IMR-90 (cell line): ENCODE measurements around the gene MAML2. TPM values are rescaled to one million over a fixed set of nuclear protein-coding genes. Genes with fewer than 3 reads are reported as not detected.

Experiments
- ATAC-seq: fragments of 200-7000 bp; cut with Tn5 transposase; 2 replicates; pipeline ENCODE4 v1.9.1; 2020; ENCODE audit warnings: low read depth, mild to moderate bottlenecking, moderate library complexity
- BruUV-seq: library from RNA; stranded (reverse); fragments of 400-500 nt; replicated peaks from 2 replicates; lab custom pipeline; 2021; lab: Mats Ljungman, UMichigan
- CTCF ChIA-PET: fragments of 300-600 bp; formaldehyde crosslinking; extraction: SDS; loops from one replicate; lab custom pipeline; 2021; ENCODE audit warnings: antibody characterized with exemption; lab: Yijun Ruan, JAX
- POLR2A ChIA-PET: fragments of 300-600 bp; sonication (Branson Sonifier 250); formaldehyde crosslinking; loops from one replicate; lab custom pipeline; 2022; ENCODE audit warnings: antibody characterized with exemption; ENCODE audit not compliant: unreplicated experiment; lab: Charles Lee
- DNase-seq: peaks from one replicate; pipeline ENCODE4 v3.0.0; 2013
- H2AFZ ChIP-seq: replicated peaks from 2 replicates; pipeline ENCODE3; 2013; ENCODE audit warnings: low read length, mild to moderate bottlenecking; ENCODE audit not compliant: poor library complexity
- H2AK5ac ChIP-seq: 2 replicates; pipeline ENCODE4 v1.6.1; 2013; ENCODE audit warnings: low read depth, low read length, inconsistent platforms
- H2AK9ac ChIP-seq: replicated peaks from 2 replicates; pipeline ENCODE3; 2013; ENCODE audit warnings: mild to moderate bottlenecking, low read depth, low read length, moderate library complexity; ENCODE audit not compliant: poor library complexity
- H2BK120ac ChIP-seq: 2 replicates; pipeline ENCODE4 v1.6.1; 2013; ENCODE audit warnings: low read depth, low read length, inconsistent platforms
- H2BK15ac ChIP-seq: 3 replicates; pipeline ENCODE4 v1.6.1; 2013; ENCODE audit warnings: low read depth, low read length, inconsistent platforms
- H2BK20ac ChIP-seq: 2 replicates; pipeline ENCODE4 v1.6.1; 2013; ENCODE audit warnings: low read depth, mild to moderate bottlenecking, inconsistent platforms, low read length, moderate library complexity
- H2BK5ac ChIP-seq: 2 replicates; pipeline ENCODE4 v1.6.1; 2013; ENCODE audit warnings: mild to moderate bottlenecking, low read depth, low read length, inconsistent platforms; ENCODE audit not compliant: poor library complexity, severe bottlenecking
- H3K14ac ChIP-seq: replicated peaks from 2 replicates; pipeline ENCODE4 v1.6.1; 2013; ENCODE audit warnings: low read depth, low read length, inconsistent platforms
- H3K18ac ChIP-seq: 2 replicates; pipeline ENCODE4 v1.6.1; 2013; ENCODE audit warnings: low read depth, low read length, control low read depth
- H3K23ac ChIP-seq: 2 replicates; pipeline ENCODE4 v1.6.1; 2013; ENCODE audit warnings: low read depth, low read length, inconsistent platforms
- H3K27ac ChIP-seq: 2 replicates; pipeline ENCODE4 v1.5.1; 2013; ENCODE audit warnings: mild to moderate bottlenecking, control low read depth, low read length; ENCODE audit not compliant: insufficient read depth
- H3K27me3 ChIP-seq: 2 replicates; pipeline ENCODE4 v1.6.1; 2013; ENCODE audit warnings: low read length; ENCODE audit not compliant: control insufficient read depth, insufficient read depth
- H3K36me3 ChIP-seq: 2 replicates; pipeline ENCODE4 v1.6.1; 2013; ENCODE audit warnings: low read length, mixed read lengths; ENCODE audit not compliant: control insufficient read depth, insufficient read depth
- H3K4ac ChIP-seq: 2 replicates; pipeline ENCODE4 v1.6.1; 2013; ENCODE audit warnings: low read depth, low read length, inconsistent platforms
- H3K4me1 ChIP-seq: 2 replicates; pipeline ENCODE4 v1.6.1; 2013; ENCODE audit warnings: low read length, mixed read lengths; ENCODE audit not compliant: control insufficient read depth, insufficient read depth
- H3K4me2 ChIP-seq: 2 replicates; pipeline ENCODE4 v1.6.1; 2013; ENCODE audit warnings: low read depth, mild to moderate bottlenecking, control low read depth, low read length, moderate library complexity
- H3K4me3 ChIP-seq: 2 replicates; pipeline ENCODE4 v1.5.1; 2013; ENCODE audit warnings: low read depth, mild to moderate bottlenecking, control low read depth, low read length, moderate library complexity; ENCODE audit not compliant: insufficient read depth
- H3K56ac ChIP-seq: 2 replicates; pipeline ENCODE4 v1.6.1; 2013; ENCODE audit warnings: low read length, inconsistent platforms; ENCODE audit not compliant: insufficient read depth; ENCODE audit errors: extremely low read depth
- H3K79me1 ChIP-seq, 2 experiments: 2 replicates each; pipeline ENCODE4 v1.6.1; 2013; ENCODE audit warnings: low read length in 2 of 2, inconsistent platforms in 1 of 2, low read depth in 1 of 2
- H3K9ac ChIP-seq: 2 replicates; pipeline ENCODE4 v1.6.1; 2013; ENCODE audit warnings: low read depth, low read length, control low read depth
- H3K9me1 ChIP-seq: 2 replicates; pipeline ENCODE4 v1.6.1; 2013; ENCODE audit warnings: low read length, inconsistent platforms; ENCODE audit not compliant: insufficient read depth
- H3K9me3 ChIP-seq: 2 replicates; pipeline ENCODE4 v1.6.1; 2013; ENCODE audit warnings: low read length; ENCODE audit not compliant: control insufficient read depth, insufficient read depth
- H4K20me1 ChIP-seq: 2 replicates; pipeline ENCODE4 v1.6.1; 2013; ENCODE audit warnings: low read length, inconsistent platforms; ENCODE audit not compliant: insufficient read depth
- H4K5ac ChIP-seq: 2 replicates; pipeline ENCODE4 v1.6.1; 2013; ENCODE audit warnings: mild to moderate bottlenecking, low read depth, low read length, control low read depth
- H4K8ac ChIP-seq, 2 experiments: 2 replicates each; pipeline ENCODE4 v1.6.1; 2013; ENCODE audit warnings: low read depth in 2 of 2, low read length in 2 of 2, control low read depth in 1 of 2, inconsistent platforms in 1 of 2
- H4K91ac ChIP-seq: 2 replicates; pipeline ENCODE4 v1.6.1; 2013; ENCODE audit warnings: low read depth, low read length, inconsistent platforms; ENCODE audit not compliant: insufficient read depth
- BHLHE40 ChIP-seq: fragments of 150-350 bp; IDR thresholded peaks from 2 replicates; pipeline ENCODE4 v1.6.1; 2016; ENCODE audit warnings: mild to moderate bottlenecking, low read depth, low read length
- CEBPB ChIP-seq: IDR thresholded peaks from 2 replicates; pipeline ENCODE4 v1.6.1; 2012; ENCODE audit warnings: low read depth, low read length, improper control_type of control experiment
- CHD1 ChIP-seq: IDR thresholded peaks from 2 replicates; pipeline ENCODE4 v1.6.1; 2012; ENCODE audit warnings: low read depth, low read length, improper control_type of control experiment
- MAFK ChIP-seq: IDR thresholded peaks from 2 replicates; pipeline ENCODE4 v1.6.1; 2012; ENCODE audit warnings: low read depth, low read length, improper control_type of control experiment
- MAZ ChIP-seq: IDR thresholded peaks from 2 replicates; pipeline ENCODE4 v1.6.1; 2012; ENCODE audit warnings: low read depth, mild to moderate bottlenecking, low read length, improper control_type of control experiment, moderate library complexity, borderline replicate concordance
- MXI1 ChIP-seq: IDR thresholded peaks from 2 replicates; pipeline ENCODE4 v1.6.1; 2012; ENCODE audit warnings: low read depth, mild to moderate bottlenecking, low read length, moderate library complexity, borderline replicate concordance
- NFE2L2 ChIP-seq: fragments of 150-350 bp; IDR thresholded peaks from 2 replicates; pipeline ENCODE4 v1.6.1; 2016; ENCODE audit warnings: low read depth, mild to moderate bottlenecking, low read length
- POLR2A ChIP-seq: IDR thresholded peaks from 2 replicates; pipeline ENCODE4 v1.6.1; 2012; ENCODE audit warnings: mild to moderate bottlenecking, low read depth, low read length
- RAD21 ChIP-seq: IDR thresholded peaks from 2 replicates; pipeline ENCODE4 v1.6.1; 2012; ENCODE audit warnings: low read length, improper control_type of control experiment
- RCOR1 ChIP-seq: IDR thresholded peaks from 2 replicates; pipeline ENCODE4 v1.6.1; 2012; ENCODE audit warnings: mild to moderate bottlenecking, low read length, improper control_type of control experiment; ENCODE audit not compliant: insufficient replicate concordance
- RFX5 ChIP-seq: IDR thresholded peaks from 2 replicates; pipeline ENCODE4 v1.8.0; 2012; ENCODE audit warnings: low read depth, mild to moderate bottlenecking, low read length, moderate library complexity
- SMC3 ChIP-seq: fragments of 150-350 bp; IDR thresholded peaks from 2 replicates; pipeline ENCODE4 v1.6.1; 2016; ENCODE audit warnings: low read depth, mild to moderate bottlenecking, antibody characterized with exemption, low read length, moderate library complexity
- WGBS, 2 experiments: methylation state at CpG; one replicate each; pipeline versions ENCODE4 v1.1.5 to v1.1.7; 2013; ENCODE audit warnings: missing lambda C conversion rate in 2 of 2; ENCODE audit not compliant: insufficient read length in 1 of 2; ENCODE audit errors: extremely low coverage in 2 of 2; 5-methylcytosine and 5-hydroxymethylcytosine counted together
- dilution Hi-C: fragments of 300-500 bp; cut with HindIII; formaldehyde crosslinking; loops from one replicate; pipeline ENCODE4 v1.14.3; 2018; ENCODE audit warnings: low sequenced_read_pairs; ENCODE audit not compliant: unreplicated experiment
- in situ Hi-C: fragments of 300-500 bp; cut with MboI; formaldehyde crosslinking; loops from 3 replicates; pipeline ENCODE4 v1.14.3; 2019; ENCODE audit warnings: low sequenced_read_pairs, inconsistent platforms, mixed read lengths
- intact Hi-C: fragments of 100-400 bp; cut with micrococcal nuclease; formaldehyde crosslinking; loops from 2 replicates; pipeline ENCODE4 v1.10.0; 2022
- polyA plus RNA-seq, 3 experiments: library from polyadenylated mRNA; depleted of rRNA; stranded (reverse); fragments of >200 nt; gene quantifications; 2 replicates each; pipeline ENCODE4 v1.2.3, GENCODE V29; 2012; ENCODE audit warnings: low replicate concordance in 1 of 3
- total RNA-seq: library from RNA; depleted of rRNA; stranded (reverse); fragments of >200 nt; gene quantifications from 2 replicates; pipeline ENCODE4 v1.2.3, GENCODE V29; 2012
- TF ChIP-seq, protein P1 (sequence below): conservative IDR thresholded peaks from 2 replicates; pipeline ENCODE4 v1.5.1; 2012; ENCODE audit warnings: mild to moderate bottlenecking, low read depth, low read length, improper control_type of control experiment
- TF ChIP-seq, protein P2 (sequence below): fragments of 150-350 bp; IDR thresholded peaks from 2 replicates; pipeline ENCODE4 v1.6.1; 2017; ENCODE audit warnings: mild to moderate bottlenecking, antibody characterized with exemption, low read length, low read depth
- TF ChIP-seq, protein P3 (sequence below): fragments of 150-350 bp; IDR thresholded peaks from 2 replicates; pipeline ENCODE4 v1.6.1; 2016; ENCODE audit warnings: low read depth, mild to moderate bottlenecking, low read length, moderate library complexity, borderline replicate concordance

MAML2 gene
- total and polyA plus RNA-seq, 2 of the 4 experiments (the other 2 are of a cell fraction) = 15.0 to 19.5 TPM

DNA sequence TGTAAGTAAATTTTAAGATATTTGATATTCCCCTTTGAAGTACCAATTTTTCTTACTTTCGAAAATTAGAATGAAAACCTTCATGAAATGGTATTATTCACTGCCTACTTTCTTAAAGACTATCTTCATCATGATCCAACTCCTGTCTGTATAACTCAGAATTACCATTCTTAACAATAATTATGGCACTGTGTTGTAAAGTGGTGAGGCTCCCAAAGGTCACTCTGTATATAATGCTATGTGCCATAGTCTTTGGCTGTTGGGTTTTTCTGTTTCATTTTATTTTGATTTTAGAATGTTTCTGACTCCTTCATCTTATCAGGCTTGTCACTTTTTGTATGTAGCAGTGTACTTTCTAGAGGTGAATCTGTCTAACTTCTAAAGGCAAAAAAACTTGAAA lies 52.4 kb downstream of the MAML2 start:
- Histone ChIP-seq H2BK20ac (no peak overlapping the region), H2AK5ac (no peak overlapping the region), H3K27me3 (no peaks in the 10 kb centered on the region), H3K4me2 (no peak overlapping the region), H3K18ac (no peak overlapping the region), H3K9me1 (peaks cover 2% of the 10 kb centered on the region), H3K4me3 (no peak overlapping the region), H3K79me1 (peaks cover 24 to 55% of the 10 kb centered on the region in 2 experiments), H3K4me1 (peaks cover 1% of the 10 kb centered on the region; the same call in 1 of the 2 replicates), H2BK15ac (no peak overlapping the region), H4K5ac (no peak overlapping the region), H3K4ac (no peak overlapping the region), H3K9me3 (no peaks in the 10 kb centered on the region), H3K23ac (no peak overlapping the region), H2BK5ac (no peak overlapping the region), H2BK120ac (no peak overlapping the region), H4K91ac (no peak overlapping the region), H3K56ac (no peak overlapping the region), H3K9ac (no peak overlapping the region), H3K27ac (no peak overlapping the region), H2AK9ac (no peak overlapping the region), H4K20me1 (peaks cover 9% of the 10 kb centered on the region; the same call in 1 of the 2 replicates), H3K36me3 (peaks cover 2% of the 10 kb centered on the region), H3K14ac (no peak overlapping the region), H4K8ac (no peak overlapping the region), H2AFZ (no peak overlapping the region)
- ChIA-PET CTCF (no interaction called here), POLR2A (no interaction called here)
- WGBS, 2 experiments = no CpG with 5 or more reads among the region's 1 CpG
- DNase-seq (no peak), ATAC-seq (no peak)
- no peak for TF ChIP-seq RFX5
- no peak for TF ChIP-seq RCOR1
- TF ChIP-seq MAFK = no peak
- TF ChIP-seq BHLHE40 = no peak
- no peak for TF ChIP-seq SMC3
- TF ChIP-seq NFE2L2 = no peak
- no peak for TF ChIP-seq MAZ
- TF ChIP-seq, protein P1, sequence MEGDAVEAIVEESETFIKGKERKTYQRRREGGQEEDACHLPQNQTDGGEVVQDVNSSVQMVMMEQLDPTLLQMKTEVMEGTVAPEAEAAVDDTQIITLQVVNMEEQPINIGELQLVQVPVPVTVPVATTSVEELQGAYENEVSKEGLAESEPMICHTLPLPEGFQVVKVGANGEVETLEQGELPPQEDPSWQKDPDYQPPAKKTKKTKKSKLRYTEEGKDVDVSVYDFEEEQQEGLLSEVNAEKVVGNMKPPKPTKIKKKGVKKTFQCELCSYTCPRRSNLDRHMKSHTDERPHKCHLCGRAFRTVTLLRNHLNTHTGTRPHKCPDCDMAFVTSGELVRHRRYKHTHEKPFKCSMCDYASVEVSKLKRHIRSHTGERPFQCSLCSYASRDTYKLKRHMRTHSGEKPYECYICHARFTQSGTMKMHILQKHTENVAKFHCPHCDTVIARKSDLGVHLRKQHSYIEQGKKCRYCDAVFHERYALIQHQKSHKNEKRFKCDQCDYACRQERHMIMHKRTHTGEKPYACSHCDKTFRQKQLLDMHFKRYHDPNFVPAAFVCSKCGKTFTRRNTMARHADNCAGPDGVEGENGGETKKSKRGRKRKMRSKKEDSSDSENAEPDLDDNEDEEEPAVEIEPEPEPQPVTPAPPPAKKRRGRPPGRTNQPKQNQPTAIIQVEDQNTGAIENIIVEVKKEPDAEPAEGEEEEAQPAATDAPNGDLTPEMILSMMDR = no peak
- TF ChIP-seq CEBPB = no peak
- TF ChIP-seq, protein P2, sequence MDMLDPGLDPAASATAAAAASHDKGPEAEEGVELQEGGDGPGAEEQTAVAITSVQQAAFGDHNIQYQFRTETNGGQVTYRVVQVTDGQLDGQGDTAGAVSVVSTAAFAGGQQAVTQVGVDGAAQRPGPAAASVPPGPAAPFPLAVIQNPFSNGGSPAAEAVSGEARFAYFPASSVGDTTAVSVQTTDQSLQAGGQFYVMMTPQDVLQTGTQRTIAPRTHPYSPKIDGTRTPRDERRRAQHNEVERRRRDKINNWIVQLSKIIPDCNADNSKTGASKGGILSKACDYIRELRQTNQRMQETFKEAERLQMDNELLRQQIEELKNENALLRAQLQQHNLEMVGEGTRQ = no peak
- no peak for TF ChIP-seq RAD21
- TF ChIP-seq, protein P3, sequence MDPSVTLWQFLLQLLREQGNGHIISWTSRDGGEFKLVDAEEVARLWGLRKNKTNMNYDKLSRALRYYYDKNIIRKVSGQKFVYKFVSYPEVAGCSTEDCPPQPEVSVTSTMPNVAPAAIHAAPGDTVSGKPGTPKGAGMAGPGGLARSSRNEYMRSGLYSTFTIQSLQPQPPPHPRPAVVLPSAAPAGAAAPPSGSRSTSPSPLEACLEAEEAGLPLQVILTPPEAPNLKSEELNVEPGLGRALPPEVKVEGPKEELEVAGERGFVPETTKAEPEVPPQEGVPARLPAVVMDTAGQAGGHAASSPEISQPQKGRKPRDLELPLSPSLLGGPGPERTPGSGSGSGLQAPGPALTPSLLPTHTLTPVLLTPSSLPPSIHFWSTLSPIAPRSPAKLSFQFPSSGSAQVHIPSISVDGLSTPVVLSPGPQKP = no peak
- no peak for TF ChIP-seq POLR2A
- no peak for TF ChIP-seq MXI1
- TF ChIP-seq CHD1 = no peak
- dilution Hi-C loops = no loop called here
- in situ Hi-C loops = no loop called here
- intact Hi-C loops = no loop called here
- no TSS peak for BruUV-seq
